Type B pancreatic cell (in vitro differentiated cells): ENCODE measurements around the gene MUC4. TPM values are rescaled to one million over a fixed set of nuclear protein-coding genes. Genes with fewer than 3 reads are reported as not detected.
"Not testable (repeated sequence)": the region's sequence is repeated elsewhere in the genome, so short reads cannot be mapped to it uniquely, and the experiment has no call there.

Experiments
- DNase-seq: peaks from one replicate; pipeline ENCODE4 v3.0.0; 2021; ENCODE audit warnings: mixed read lengths; ENCODE audit not compliant: unreplicated experiment; ENCODE audit errors: extremely low spot score
- H3K27ac Mint-ChIP-seq: 2 replicates; pipeline ENCODE4 v1.8.0; 2021; ENCODE audit warnings: mild to moderate bottlenecking, mixed read lengths
- H3K27me3 Mint-ChIP-seq: 2 replicates; pipeline ENCODE4 v1.8.0; 2021; ENCODE audit warnings: mixed read lengths
- H3K36me3 Mint-ChIP-seq: 2 replicates; pipeline ENCODE4 v1.8.0; 2021; ENCODE audit warnings: mixed read lengths
- H3K4me1 Mint-ChIP-seq: one replicate; pipeline ENCODE4 v1.8.0; 2021; ENCODE audit warnings: mixed read lengths; ENCODE audit not compliant: unreplicated experiment
- H3K4me3 Mint-ChIP-seq: 2 replicates; pipeline ENCODE4 v1.8.0; 2021; ENCODE audit warnings: mild to moderate bottlenecking, mixed read lengths
- H3K9me3 Mint-ChIP-seq: 2 replicates; pipeline ENCODE4 v1.8.0; 2021; ENCODE audit warnings: mixed read lengths
- CTCF ChIP-seq: fragments of 200-600 bp; sonication (generic); conservative IDR thresholded peaks from 2 replicates; pipeline ENCODE4 v1.5.0; 2021; ENCODE audit warnings: antibody characterized with exemption, mild to moderate bottlenecking
- total RNA-seq: library from RNA; stranded (reverse); gene quantifications from 2 replicates; pipeline ENCODE4 v1.2.1, GENCODE V29; 2021; ENCODE audit warnings: low replicate concordance

Gene MUC4
- total RNA-seq, 1 donor from 2014 or later = 2.4 TPM

GRCh38 chr3:195719514-195720254 lies 92.0 kb downstream of the MUC4 start:
- H3K4me1 Mint-ChIP-seq = peaks cover 23% of the 10 kb centered on the region
- peaks cover 12% of the 10 kb centered on the region for H3K36me3 Mint-ChIP-seq
- DNase-seq, H3K9me3 Mint-ChIP-seq, H3K27me3 Mint-ChIP-seq: not testable (repeated sequence)
- peak overlapping the region; percentile 79 for H3K4me3 Mint-ChIP-seq
- H3K27ac Mint-ChIP-seq = peak overlapping the region; percentile 100

- Mint-ChIP-seq H3K36me3 (peaks cover 17% of the 10 kb centered on the region), H3K27me3 (no peaks in the 10 kb centered on the region), H3K4me3 (peak overlapping the region; percentile 4), H3K4me1 (peaks cover 23% of the 10 kb centered on the region), H3K27ac (peak overlapping the region; percentile 100), H3K9me3 (peaks cover 11% of the 10 kb centered on the region)
- no peak for DNase-seq
- no peak for TF ChIP-seq CTCF
Measured at GRCh38 chr3:195718477-195718984, 93.2 kb downstream of the MUC4 start.

- H3K27ac Mint-ChIP-seq = peak overlapping the region; percentile 16
- no peak for DNase-seq
- no peak overlapping the region for H3K4me3 Mint-ChIP-seq
- H3K27me3 Mint-ChIP-seq = no peaks in the 10 kb centered on the region
- H3K9me3 Mint-ChIP-seq = peaks cover 11% of the 10 kb centered on the region
- H3K4me1 Mint-ChIP-seq = peaks cover 23% of the 10 kb centered on the region
- H3K36me3 Mint-ChIP-seq = peaks cover 17% of the 10 kb centered on the region
- TF ChIP-seq CTCF = no peak
Measured at GRCh38 chr3:195717852-195718476, 93.8 kb downstream of the MUC4 start.

GRCh38 chr3:195717416-195717815 lies 94.3 kb downstream of the MUC4 start:
- Mint-ChIP-seq H3K27ac (peak overlapping the region; percentile 33), H3K36me3 (peaks cover 17% of the 10 kb centered on the region), H3K4me1 (peaks cover 23% of the 10 kb centered on the region), H3K9me3 (peaks cover 11% of the 10 kb centered on the region), H3K27me3 (no peaks in the 10 kb centered on the region), H3K4me3 (no peak overlapping the region)
- no peak for DNase-seq
- TF ChIP-seq CTCF = no peak

GRCh38 chr3:195715583-195716266 lies 96.0 kb downstream of the MUC4 start:
- peaks cover 11% of the 10 kb centered on the region for H3K9me3 Mint-ChIP-seq
- no peaks in the 10 kb centered on the region for H3K27me3 Mint-ChIP-seq
- TF ChIP-seq CTCF = no peak
- peaks cover 18% of the 10 kb centered on the region for H3K4me1 Mint-ChIP-seq
- no peak for DNase-seq
- peak overlapping the region; percentile 78 for H3K27ac Mint-ChIP-seq
- peaks cover 17% of the 10 kb centered on the region for H3K36me3 Mint-ChIP-seq
- peak overlapping the region; percentile 6 for H3K4me3 Mint-ChIP-seq
